IMR-90 (cell line): ENCODE measurements around the gene TRIML2. TPM values are rescaled to one million over a fixed set of nuclear protein-coding genes. Genes with fewer than 3 reads are reported as not detected.

ENCODE experiments used
- ATAC-seq: fragments of 200-7000 bp; cut with Tn5 transposase; 2 replicates; pipeline ENCODE4 v1.9.1; 2020; ENCODE audit warnings: low read depth, mild to moderate bottlenecking, moderate library complexity
- BruUV-seq: library from RNA; stranded (reverse); fragments of 400-500 nt; replicated peaks from 2 replicates; lab custom pipeline; 2021; lab: Mats Ljungman, UMichigan
- CTCF ChIA-PET: fragments of 300-600 bp; formaldehyde crosslinking; extraction: SDS; loops from one replicate; lab custom pipeline; 2021; ENCODE audit warnings: antibody characterized with exemption; lab: Yijun Ruan, JAX
- POLR2A ChIA-PET: fragments of 300-600 bp; sonication (Branson Sonifier 250); formaldehyde crosslinking; loops from one replicate; lab custom pipeline; 2022; ENCODE audit warnings: antibody characterized with exemption; ENCODE audit not compliant: unreplicated experiment; lab: Charles Lee
- DNase-seq: peaks from one replicate; pipeline ENCODE4 v3.0.0; 2013
- H2AFZ ChIP-seq: replicated peaks from 2 replicates; pipeline ENCODE3; 2013; ENCODE audit warnings: low read length, mild to moderate bottlenecking; ENCODE audit not compliant: poor library complexity
- H2AK5ac ChIP-seq: 2 replicates; pipeline ENCODE4 v1.6.1; 2013; ENCODE audit warnings: low read depth, low read length, inconsistent platforms
- H2AK9ac ChIP-seq: replicated peaks from 2 replicates; pipeline ENCODE3; 2013; ENCODE audit warnings: mild to moderate bottlenecking, low read depth, low read length, moderate library complexity; ENCODE audit not compliant: poor library complexity
- H2BK120ac ChIP-seq: 2 replicates; pipeline ENCODE4 v1.6.1; 2013; ENCODE audit warnings: low read depth, low read length, inconsistent platforms
- H2BK15ac ChIP-seq: 3 replicates; pipeline ENCODE4 v1.6.1; 2013; ENCODE audit warnings: low read depth, low read length, inconsistent platforms
- H2BK20ac ChIP-seq: 2 replicates; pipeline ENCODE4 v1.6.1; 2013; ENCODE audit warnings: low read depth, mild to moderate bottlenecking, inconsistent platforms, low read length, moderate library complexity
- H2BK5ac ChIP-seq: 2 replicates; pipeline ENCODE4 v1.6.1; 2013; ENCODE audit warnings: mild to moderate bottlenecking, low read depth, low read length, inconsistent platforms; ENCODE audit not compliant: poor library complexity, severe bottlenecking
- H3K14ac ChIP-seq: replicated peaks from 2 replicates; pipeline ENCODE4 v1.6.1; 2013; ENCODE audit warnings: low read depth, low read length, inconsistent platforms
- H3K18ac ChIP-seq: 2 replicates; pipeline ENCODE4 v1.6.1; 2013; ENCODE audit warnings: low read depth, low read length, control low read depth
- H3K23ac ChIP-seq: 2 replicates; pipeline ENCODE4 v1.6.1; 2013; ENCODE audit warnings: low read depth, low read length, inconsistent platforms
- H3K27ac ChIP-seq: 2 replicates; pipeline ENCODE4 v1.5.1; 2013; ENCODE audit warnings: mild to moderate bottlenecking, control low read depth, low read length; ENCODE audit not compliant: insufficient read depth
- H3K27me3 ChIP-seq: 2 replicates; pipeline ENCODE4 v1.6.1; 2013; ENCODE audit warnings: low read length; ENCODE audit not compliant: control insufficient read depth, insufficient read depth
- H3K36me3 ChIP-seq: 2 replicates; pipeline ENCODE4 v1.6.1; 2013; ENCODE audit warnings: low read length, mixed read lengths; ENCODE audit not compliant: control insufficient read depth, insufficient read depth
- H3K4ac ChIP-seq: 2 replicates; pipeline ENCODE4 v1.6.1; 2013; ENCODE audit warnings: low read depth, low read length, inconsistent platforms
- H3K4me1 ChIP-seq: 2 replicates; pipeline ENCODE4 v1.6.1; 2013; ENCODE audit warnings: low read length, mixed read lengths; ENCODE audit not compliant: control insufficient read depth, insufficient read depth
- H3K4me2 ChIP-seq: 2 replicates; pipeline ENCODE4 v1.6.1; 2013; ENCODE audit warnings: low read depth, mild to moderate bottlenecking, control low read depth, low read length, moderate library complexity
- H3K4me3 ChIP-seq: 2 replicates; pipeline ENCODE4 v1.5.1; 2013; ENCODE audit warnings: low read depth, mild to moderate bottlenecking, control low read depth, low read length, moderate library complexity; ENCODE audit not compliant: insufficient read depth
- H3K56ac ChIP-seq: 2 replicates; pipeline ENCODE4 v1.6.1; 2013; ENCODE audit warnings: low read length, inconsistent platforms; ENCODE audit not compliant: insufficient read depth; ENCODE audit errors: extremely low read depth
- H3K79me1 ChIP-seq, 2 experiments: 2 replicates each; pipeline ENCODE4 v1.6.1; 2013; ENCODE audit warnings: low read length in 2 of 2, inconsistent platforms in 1 of 2, low read depth in 1 of 2
- H3K9ac ChIP-seq: 2 replicates; pipeline ENCODE4 v1.6.1; 2013; ENCODE audit warnings: low read depth, low read length, control low read depth
- H3K9me1 ChIP-seq: 2 replicates; pipeline ENCODE4 v1.6.1; 2013; ENCODE audit warnings: low read length, inconsistent platforms; ENCODE audit not compliant: insufficient read depth
- H3K9me3 ChIP-seq: 2 replicates; pipeline ENCODE4 v1.6.1; 2013; ENCODE audit warnings: low read length; ENCODE audit not compliant: control insufficient read depth, insufficient read depth
- H4K20me1 ChIP-seq: 2 replicates; pipeline ENCODE4 v1.6.1; 2013; ENCODE audit warnings: low read length, inconsistent platforms; ENCODE audit not compliant: insufficient read depth
- H4K5ac ChIP-seq: 2 replicates; pipeline ENCODE4 v1.6.1; 2013; ENCODE audit warnings: mild to moderate bottlenecking, low read depth, low read length, control low read depth
- H4K8ac ChIP-seq, 2 experiments: 2 replicates each; pipeline ENCODE4 v1.6.1; 2013; ENCODE audit warnings: low read depth in 2 of 2, low read length in 2 of 2, control low read depth in 1 of 2, inconsistent platforms in 1 of 2
- H4K91ac ChIP-seq: 2 replicates; pipeline ENCODE4 v1.6.1; 2013; ENCODE audit warnings: low read depth, low read length, inconsistent platforms; ENCODE audit not compliant: insufficient read depth
- CEBPB ChIP-seq: IDR thresholded peaks from 2 replicates; pipeline ENCODE4 v1.6.1; 2012; ENCODE audit warnings: low read depth, low read length, improper control_type of control experiment
- CHD1 ChIP-seq: IDR thresholded peaks from 2 replicates; pipeline ENCODE4 v1.6.1; 2012; ENCODE audit warnings: low read depth, low read length, improper control_type of control experiment
- FOS ChIP-seq: fragments of 150-350 bp; IDR thresholded peaks from 2 replicates; pipeline ENCODE4 v1.6.1; 2016; ENCODE audit warnings: low read depth, low read length
- MAZ ChIP-seq: IDR thresholded peaks from 2 replicates; pipeline ENCODE4 v1.6.1; 2012; ENCODE audit warnings: low read depth, mild to moderate bottlenecking, low read length, improper control_type of control experiment, moderate library complexity, borderline replicate concordance
- NFE2L2 ChIP-seq: fragments of 150-350 bp; IDR thresholded peaks from 2 replicates; pipeline ENCODE4 v1.6.1; 2016; ENCODE audit warnings: low read depth, mild to moderate bottlenecking, low read length
- POLR2A ChIP-seq: IDR thresholded peaks from 2 replicates; pipeline ENCODE4 v1.6.1; 2012; ENCODE audit warnings: mild to moderate bottlenecking, low read depth, low read length
- WGBS, 2 experiments: methylation state at CpG; one replicate each; pipeline versions ENCODE4 v1.1.5 to v1.1.7; 2013; ENCODE audit warnings: missing lambda C conversion rate in 2 of 2; ENCODE audit not compliant: insufficient read length in 1 of 2; ENCODE audit errors: extremely low coverage in 2 of 2; 5-methylcytosine and 5-hydroxymethylcytosine counted together
- dilution Hi-C: fragments of 300-500 bp; cut with HindIII; formaldehyde crosslinking; loops from one replicate; pipeline ENCODE4 v1.14.3; 2018; ENCODE audit warnings: low sequenced_read_pairs; ENCODE audit not compliant: unreplicated experiment
- in situ Hi-C: fragments of 300-500 bp; cut with MboI; formaldehyde crosslinking; loops from 3 replicates; pipeline ENCODE4 v1.14.3; 2019; ENCODE audit warnings: low sequenced_read_pairs, inconsistent platforms, mixed read lengths
- intact Hi-C: fragments of 100-400 bp; cut with micrococcal nuclease; formaldehyde crosslinking; loops from 2 replicates; pipeline ENCODE4 v1.10.0; 2022
- polyA plus RNA-seq, 3 experiments: library from polyadenylated mRNA; depleted of rRNA; stranded (reverse); fragments of >200 nt; gene quantifications; 2 replicates each; pipeline ENCODE4 v1.2.3, GENCODE V29; 2012; ENCODE audit warnings: low replicate concordance in 1 of 3
- total RNA-seq: library from RNA; depleted of rRNA; stranded (reverse); fragments of >200 nt; gene quantifications from 2 replicates; pipeline ENCODE4 v1.2.3, GENCODE V29; 2012
- TF ChIP-seq, protein P1 (sequence below): fragments of 150-350 bp; IDR thresholded peaks from 2 replicates; pipeline ENCODE4 v1.6.1; 2016; ENCODE audit warnings: low read depth, mild to moderate bottlenecking, low read length, moderate library complexity, borderline replicate concordance

Gene TRIML2
- total and polyA plus RNA-seq, 2 of the 4 experiments (the other 2 are of a cell fraction): 0.18 to 0.21 TPM

DNA sequence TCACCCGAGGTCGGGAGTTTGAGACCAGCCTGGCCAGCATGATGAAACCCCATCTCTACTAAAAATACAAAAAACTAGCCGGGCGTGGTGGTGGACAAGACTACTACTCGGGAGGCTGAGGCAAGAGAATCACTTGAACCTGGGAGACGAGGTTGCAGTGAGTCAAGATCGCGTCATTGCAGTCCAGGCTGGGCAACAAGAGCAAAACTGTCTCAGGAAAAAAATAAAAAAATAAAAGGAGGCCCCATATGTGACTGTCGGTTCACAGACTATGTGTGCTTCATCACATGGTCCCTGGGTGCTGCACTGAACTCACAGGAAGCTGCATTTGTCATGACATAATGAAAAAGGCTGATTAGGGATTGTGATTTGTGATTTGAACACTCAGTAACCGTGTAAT lies 36.2 kb upstream of the TRIML2 start:
- ChIA-PET CTCF (no interaction called here), POLR2A (no interaction called here)
- H4K8ac ChIP-seq: no peak overlapping the region
- no peak overlapping the region for H2AFZ ChIP-seq
- H3K56ac ChIP-seq: no peak overlapping the region
- no peaks in the 10 kb centered on the region for H4K20me1 ChIP-seq
- WGBS, 2 experiments: 77% methylated on average over 4 of the region's 10 CpGs; no CpG with 5 or more reads in 1 of the 2 experiments
- no peak overlapping the region for H3K4me2 ChIP-seq
- H2AK9ac ChIP-seq: no peak overlapping the region
- no peak overlapping the region for H3K18ac ChIP-seq
- H4K5ac ChIP-seq: no peak overlapping the region
- no peak overlapping the region for H3K9ac ChIP-seq
- no peak overlapping the region for H3K23ac ChIP-seq
- H4K91ac ChIP-seq: no peak overlapping the region
- H3K27me3 ChIP-seq: no peaks in the 10 kb centered on the region
- dilution Hi-C loops: no loop called here
- no peak overlapping the region for H3K14ac ChIP-seq
- H3K4me3 ChIP-seq: no peak overlapping the region
- in situ Hi-C loops: no loop called here
- DNase-seq (peak; percentile 21), ATAC-seq (no peak)
- H3K27ac ChIP-seq: no peak overlapping the region
- BruUV-seq: no TSS peak
- no peak overlapping the region for H3K4ac ChIP-seq
- intact Hi-C loops: no loop called here
- H2BK5ac ChIP-seq: no peak overlapping the region
- H3K4me1 ChIP-seq: no peaks in the 10 kb centered on the region
- TF ChIP-seq CHD1 (no peak), POLR2A (no peak), CEBPB (no peak), FOS (no peak), MAZ (no peak), NFE2L2 (no peak)
- TF ChIP-seq, protein P1, sequence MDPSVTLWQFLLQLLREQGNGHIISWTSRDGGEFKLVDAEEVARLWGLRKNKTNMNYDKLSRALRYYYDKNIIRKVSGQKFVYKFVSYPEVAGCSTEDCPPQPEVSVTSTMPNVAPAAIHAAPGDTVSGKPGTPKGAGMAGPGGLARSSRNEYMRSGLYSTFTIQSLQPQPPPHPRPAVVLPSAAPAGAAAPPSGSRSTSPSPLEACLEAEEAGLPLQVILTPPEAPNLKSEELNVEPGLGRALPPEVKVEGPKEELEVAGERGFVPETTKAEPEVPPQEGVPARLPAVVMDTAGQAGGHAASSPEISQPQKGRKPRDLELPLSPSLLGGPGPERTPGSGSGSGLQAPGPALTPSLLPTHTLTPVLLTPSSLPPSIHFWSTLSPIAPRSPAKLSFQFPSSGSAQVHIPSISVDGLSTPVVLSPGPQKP: no peak
- no peak overlapping the region for H2BK15ac ChIP-seq
- H3K36me3 ChIP-seq: no peaks in the 10 kb centered on the region
- H3K9me3 ChIP-seq: no peaks in the 10 kb centered on the region
- H3K79me1 ChIP-seq: no peaks in the 10 kb centered on the region
- H2BK20ac ChIP-seq: no peak overlapping the region
- no peak overlapping the region for H2BK120ac ChIP-seq
- H3K9me1 ChIP-seq: no peaks in the 10 kb centered on the region
- no peak overlapping the region for H2AK5ac ChIP-seq
